HEK293 (cell line): ENCODE data around the gene TMED1.

ENCODE experiments used
- REPIN1 ChIP-seq: fragments of 450-650 bp; formaldehyde crosslinking; IDR thresholded peaks from 2 replicates; pipeline ENCODE4 v1.5.1; 2017; ENCODE audit warnings: missing biosample characterization, missing genetic modification characterization, low read depth
- YY1 ChIP-seq: fragments of 450-650 bp; formaldehyde crosslinking; IDR thresholded peaks from 2 replicates; pipeline ENCODE4 v1.5.1; 2018; ENCODE audit warnings: missing biosample characterization, missing genetic modification characterization
- ZBTB1 ChIP-seq: fragments of 450-650 bp; formaldehyde crosslinking; IDR thresholded peaks from 2 replicates; pipeline ENCODE4 v1.5.1; 2016; ENCODE audit warnings: missing biosample characterization, missing genetic modification characterization
- ZNF132 ChIP-seq: fragments of 450-650 bp; formaldehyde crosslinking; IDR thresholded peaks from 2 replicates; pipeline ENCODE4 v1.5.1; 2017; ENCODE audit warnings: missing biosample characterization, missing genetic modification characterization, borderline replicate concordance
- ZNF302 ChIP-seq: fragments of 450-650 bp; formaldehyde crosslinking; IDR thresholded peaks from 2 replicates; pipeline ENCODE4 v1.5.1; 2016; ENCODE audit warnings: missing biosample characterization, missing genetic modification characterization, low read depth
- ZNF777 ChIP-seq: fragments of 450-650 bp; formaldehyde crosslinking; IDR thresholded peaks from 2 replicates; pipeline ENCODE4 v1.5.1; 2017; ENCODE audit warnings: missing biosample characterization, missing genetic modification characterization, borderline replicate concordance
- TF ChIP-seq, protein P1 (sequence below): fragments of 450-650 bp; formaldehyde crosslinking; IDR thresholded peaks from 2 replicates; pipeline ENCODE4 v1.5.1; 2016; ENCODE audit warnings: missing biosample characterization, missing genetic modification characterization
- TF ChIP-seq, protein P2 (sequence below): IDR thresholded peaks from 2 replicates; pipeline ENCODE4 v1.6.1; 2011; ENCODE audit warnings: mild to moderate bottlenecking, low read depth, low read length, borderline replicate concordance
- TF ChIP-seq, protein P3 (sequence below): fragments of 450-650 bp; formaldehyde crosslinking; conservative IDR thresholded peaks from 2 replicates; pipeline ENCODE4 v1.5.1; 2016; ENCODE audit warnings: low read depth, missing biosample characterization, missing genetic modification characterization
- TF ChIP-seq, protein P4 (sequence below): fragments of 450-650 bp; formaldehyde crosslinking; IDR thresholded peaks from 2 replicates; pipeline ENCODE4 v1.5.1; 2016; ENCODE audit warnings: missing biosample characterization, missing genetic modification characterization, low read depth
- TF ChIP-seq, protein P5 (sequence below): fragments of 450-650 bp; formaldehyde crosslinking; IDR thresholded peaks from 2 replicates; pipeline ENCODE4 v1.5.1; 2016; ENCODE audit warnings: missing biosample characterization, missing genetic modification characterization

DNA sequence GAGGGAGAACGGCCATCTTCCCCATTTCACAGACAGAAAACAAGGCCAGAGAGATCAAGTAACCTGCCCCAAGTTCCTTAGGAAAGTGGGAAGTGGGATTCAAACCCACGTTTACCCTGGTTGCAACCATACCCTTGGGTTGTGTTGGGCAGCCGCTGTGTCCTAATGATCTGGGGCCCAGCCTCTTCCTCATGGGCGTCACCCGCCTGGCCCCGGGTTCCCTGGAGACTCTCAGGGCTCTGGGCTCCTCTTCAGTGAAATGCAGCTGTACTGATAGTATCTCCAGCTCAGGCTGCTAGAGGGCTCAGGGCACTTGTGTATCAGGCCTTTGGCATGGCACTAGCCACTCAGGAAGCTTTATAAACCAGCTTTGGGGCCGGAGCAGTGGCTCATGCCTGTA, 9.8 kb downstream of the TMED1 start:
- TF ChIP-seq, protein P1, sequence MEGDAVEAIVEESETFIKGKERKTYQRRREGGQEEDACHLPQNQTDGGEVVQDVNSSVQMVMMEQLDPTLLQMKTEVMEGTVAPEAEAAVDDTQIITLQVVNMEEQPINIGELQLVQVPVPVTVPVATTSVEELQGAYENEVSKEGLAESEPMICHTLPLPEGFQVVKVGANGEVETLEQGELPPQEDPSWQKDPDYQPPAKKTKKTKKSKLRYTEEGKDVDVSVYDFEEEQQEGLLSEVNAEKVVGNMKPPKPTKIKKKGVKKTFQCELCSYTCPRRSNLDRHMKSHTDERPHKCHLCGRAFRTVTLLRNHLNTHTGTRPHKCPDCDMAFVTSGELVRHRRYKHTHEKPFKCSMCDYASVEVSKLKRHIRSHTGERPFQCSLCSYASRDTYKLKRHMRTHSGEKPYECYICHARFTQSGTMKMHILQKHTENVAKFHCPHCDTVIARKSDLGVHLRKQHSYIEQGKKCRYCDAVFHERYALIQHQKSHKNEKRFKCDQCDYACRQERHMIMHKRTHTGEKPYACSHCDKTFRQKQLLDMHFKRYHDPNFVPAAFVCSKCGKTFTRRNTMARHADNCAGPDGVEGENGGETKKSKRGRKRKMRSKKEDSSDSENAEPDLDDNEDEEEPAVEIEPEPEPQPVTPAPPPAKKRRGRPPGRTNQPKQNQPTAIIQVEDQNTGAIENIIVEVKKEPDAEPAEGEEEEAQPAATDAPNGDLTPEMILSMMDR (tag by site-specific recombination), result no peak
- TF ChIP-seq, protein P2, sequence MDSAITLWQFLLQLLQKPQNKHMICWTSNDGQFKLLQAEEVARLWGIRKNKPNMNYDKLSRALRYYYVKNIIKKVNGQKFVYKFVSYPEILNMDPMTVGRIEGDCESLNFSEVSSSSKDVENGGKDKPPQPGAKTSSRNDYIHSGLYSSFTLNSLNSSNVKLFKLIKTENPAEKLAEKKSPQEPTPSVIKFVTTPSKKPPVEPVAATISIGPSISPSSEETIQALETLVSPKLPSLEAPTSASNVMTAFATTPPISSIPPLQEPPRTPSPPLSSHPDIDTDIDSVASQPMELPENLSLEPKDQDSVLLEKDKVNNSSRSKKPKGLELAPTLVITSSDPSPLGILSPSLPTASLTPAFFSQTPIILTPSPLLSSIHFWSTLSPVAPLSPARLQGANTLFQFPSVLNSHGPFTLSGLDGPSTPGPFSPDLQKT, result no peak
- TF ChIP-seq, protein P3, sequence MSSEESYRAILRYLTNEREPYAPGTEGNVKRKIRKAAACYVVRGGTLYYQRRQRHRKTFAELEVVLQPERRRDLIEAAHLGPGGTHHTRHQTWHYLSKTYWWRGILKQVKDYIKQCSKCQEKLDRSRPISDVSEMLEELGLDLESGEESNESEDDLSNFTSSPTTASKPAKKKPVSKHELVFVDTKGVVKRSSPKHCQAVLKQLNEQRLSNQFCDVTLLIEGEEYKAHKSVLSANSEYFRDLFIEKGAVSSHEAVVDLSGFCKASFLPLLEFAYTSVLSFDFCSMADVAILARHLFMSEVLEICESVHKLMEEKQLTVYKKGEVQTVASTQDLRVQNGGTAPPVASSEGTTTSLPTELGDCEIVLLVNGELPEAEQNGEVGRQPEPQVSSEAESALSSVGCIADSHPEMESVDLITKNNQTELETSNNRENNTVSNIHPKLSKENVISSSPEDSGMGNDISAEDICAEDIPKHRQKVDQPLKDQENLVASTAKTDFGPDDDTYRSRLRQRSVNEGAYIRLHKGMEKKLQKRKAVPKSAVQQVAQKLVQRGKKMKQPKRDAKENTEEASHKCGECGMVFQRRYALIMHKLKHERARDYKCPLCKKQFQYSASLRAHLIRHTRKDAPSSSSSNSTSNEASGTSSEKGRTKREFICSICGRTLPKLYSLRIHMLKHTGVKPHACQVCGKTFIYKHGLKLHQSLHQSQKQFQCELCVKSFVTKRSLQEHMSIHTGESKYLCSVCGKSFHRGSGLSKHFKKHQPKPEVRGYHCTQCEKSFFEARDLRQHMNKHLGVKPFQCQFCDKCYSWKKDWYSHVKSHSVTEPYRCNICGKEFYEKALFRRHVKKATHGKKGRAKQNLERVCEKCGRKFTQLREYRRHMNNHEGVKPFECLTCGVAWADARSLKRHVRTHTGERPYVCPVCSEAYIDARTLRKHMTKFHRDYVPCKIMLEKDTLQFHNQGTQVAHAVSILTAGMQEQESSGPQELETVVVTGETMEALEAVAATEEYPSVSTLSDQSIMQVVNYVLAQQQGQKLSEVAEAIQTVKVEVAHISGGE, result no peak
- TF ChIP-seq ZBTB1 (no peak), REPIN1 (tag by site-specific recombination) (no peak), ZNF777 (no peak), YY1 (tag by site-specific recombination) (no peak), ZNF132 (tag by site-specific recombination) (no peak), ZNF302 (tag by site-specific recombination) (no peak)
- TF ChIP-seq, protein P4, sequence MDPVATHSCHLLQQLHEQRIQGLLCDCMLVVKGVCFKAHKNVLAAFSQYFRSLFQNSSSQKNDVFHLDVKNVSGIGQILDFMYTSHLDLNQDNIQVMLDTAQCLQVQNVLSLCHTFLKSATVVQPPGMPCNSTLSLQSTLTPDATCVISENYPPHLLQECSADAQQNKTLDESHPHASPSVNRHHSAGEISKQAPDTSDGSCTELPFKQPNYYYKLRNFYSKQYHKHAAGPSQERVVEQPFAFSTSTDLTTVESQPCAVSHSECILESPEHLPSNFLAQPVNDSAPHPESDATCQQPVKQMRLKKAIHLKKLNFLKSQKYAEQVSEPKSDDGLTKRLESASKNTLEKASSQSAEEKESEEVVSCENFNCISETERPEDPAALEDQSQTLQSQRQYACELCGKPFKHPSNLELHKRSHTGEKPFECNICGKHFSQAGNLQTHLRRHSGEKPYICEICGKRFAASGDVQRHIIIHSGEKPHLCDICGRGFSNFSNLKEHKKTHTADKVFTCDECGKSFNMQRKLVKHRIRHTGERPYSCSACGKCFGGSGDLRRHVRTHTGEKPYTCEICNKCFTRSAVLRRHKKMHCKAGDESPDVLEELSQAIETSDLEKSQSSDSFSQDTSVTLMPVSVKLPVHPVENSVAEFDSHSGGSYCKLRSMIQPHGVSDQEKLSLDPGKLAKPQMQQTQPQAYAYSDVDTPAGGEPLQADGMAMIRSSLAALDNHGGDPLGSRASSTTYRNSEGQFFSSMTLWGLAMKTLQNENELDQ (tag by site-specific recombination), result no peak
- TF ChIP-seq, protein P5, sequence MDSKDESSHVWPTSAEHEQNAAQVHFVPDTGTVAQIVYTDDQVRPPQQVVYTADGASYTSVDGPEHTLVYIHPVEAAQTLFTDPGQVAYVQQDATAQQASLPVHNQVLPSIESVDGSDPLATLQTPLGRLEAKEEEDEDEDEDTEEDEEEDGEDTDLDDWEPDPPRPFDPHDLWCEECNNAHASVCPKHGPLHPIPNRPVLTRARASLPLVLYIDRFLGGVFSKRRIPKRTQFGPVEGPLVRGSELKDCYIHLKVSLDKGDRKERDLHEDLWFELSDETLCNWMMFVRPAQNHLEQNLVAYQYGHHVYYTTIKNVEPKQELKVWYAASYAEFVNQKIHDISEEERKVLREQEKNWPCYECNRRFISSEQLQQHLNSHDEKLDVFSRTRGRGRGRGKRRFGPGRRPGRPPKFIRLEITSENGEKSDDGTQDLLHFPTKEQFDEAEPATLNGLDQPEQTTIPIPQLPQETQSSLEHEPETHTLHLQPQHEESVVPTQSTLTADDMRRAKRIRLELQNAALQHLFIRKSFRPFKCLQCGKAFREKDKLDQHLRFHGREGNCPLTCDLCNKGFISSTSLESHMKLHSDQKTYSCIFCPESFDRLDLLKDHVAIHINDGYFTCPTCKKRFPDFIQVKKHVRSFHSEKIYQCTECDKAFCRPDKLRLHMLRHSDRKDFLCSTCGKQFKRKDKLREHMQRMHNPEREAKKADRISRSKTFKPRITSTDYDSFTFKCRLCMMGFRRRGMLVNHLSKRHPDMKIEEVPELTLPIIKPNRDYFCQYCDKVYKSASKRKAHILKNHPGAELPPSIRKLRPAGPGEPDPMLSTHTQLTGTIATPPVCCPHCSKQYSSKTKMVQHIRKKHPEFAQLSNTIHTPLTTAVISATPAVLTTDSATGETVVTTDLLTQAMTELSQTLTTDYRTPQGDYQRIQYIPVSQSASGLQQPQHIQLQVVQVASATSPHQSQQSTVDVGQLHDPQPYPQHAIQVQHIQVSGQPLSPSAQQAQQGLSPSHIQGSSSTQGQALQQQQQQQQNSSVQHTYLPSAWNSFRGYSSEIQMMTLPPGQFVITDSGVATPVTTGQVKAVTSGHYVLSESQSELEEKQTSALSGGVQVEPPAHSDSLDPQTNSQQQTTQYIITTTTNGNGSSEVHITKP (tag by site-specific recombination), result no peak
